Activated CD4-positive, alpha-beta T cell treated with anti-CD3 and anti-CD28 coated beads, Interleukin-2, amount 50 U/mL, for 1 hour (primary cell): ENCODE measurements around the gene ENTPD1.
"Not testable (repeated sequence)": the region's sequence is repeated elsewhere in the genome, so short reads cannot be mapped to it uniquely, and the experiment has no call there.

Experiments used
- DNase-seq: peaks from one replicate; pipeline ENCODE4 v3.0.0-alpha.2; 2020

ENTPD1 gene

DNA sequence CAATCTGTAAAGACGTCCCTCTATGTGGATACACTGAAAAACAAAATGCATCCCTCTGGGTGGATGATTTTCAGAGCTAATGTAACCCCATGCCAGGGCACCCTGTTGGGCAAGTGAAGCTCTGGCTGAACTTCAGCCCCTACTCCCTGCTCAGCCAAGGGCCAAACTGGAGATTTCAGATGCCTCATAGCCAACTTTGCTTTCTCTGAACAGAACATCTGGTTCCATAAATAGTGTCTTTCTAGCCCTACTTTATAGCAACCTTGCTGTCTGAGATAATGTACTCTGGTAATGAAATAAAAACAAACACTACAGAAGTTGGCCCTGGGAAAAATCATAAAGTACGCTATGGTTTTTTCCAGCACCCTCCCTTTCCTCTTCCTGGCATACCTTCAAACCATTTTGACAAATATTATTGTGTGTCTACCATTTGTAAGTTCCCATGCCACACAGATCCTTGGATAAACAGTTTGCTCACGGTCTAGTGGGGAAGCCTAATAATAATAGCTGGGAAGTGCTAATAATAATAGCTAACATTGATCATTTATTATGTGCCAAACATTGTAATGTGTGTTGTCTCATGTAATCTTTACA, 3.4 kb downstream of the ENTPD1 start:
- DNase-seq: no peak

DNA sequence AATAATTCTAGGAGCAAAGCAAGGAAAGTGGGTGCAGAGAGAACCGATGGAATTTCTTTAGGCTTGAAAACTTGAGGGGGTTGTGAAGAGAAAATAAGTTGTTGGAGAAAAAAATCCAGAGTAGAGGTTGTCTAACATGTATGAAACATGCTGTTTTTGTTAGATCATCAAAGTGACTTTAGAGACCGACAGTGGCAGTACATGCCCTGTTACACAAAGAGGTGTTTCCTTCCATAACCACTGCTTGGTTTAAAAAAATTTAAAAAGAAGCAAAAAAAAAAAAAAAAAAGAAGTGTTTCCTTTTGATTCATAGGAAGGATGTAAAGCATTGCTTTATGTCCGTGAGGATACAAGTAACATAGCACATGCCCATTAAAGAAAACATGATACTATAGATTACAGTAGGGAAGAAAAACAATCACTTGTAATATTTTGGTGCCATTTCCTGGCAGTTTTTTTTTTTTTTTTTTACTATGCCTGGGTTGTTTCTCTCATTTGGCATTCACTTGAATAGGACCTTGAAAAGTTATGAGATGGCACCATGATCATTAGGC, 6.1 kb downstream of the ENTPD1 start:
- no peak for DNase-seq

DNA sequence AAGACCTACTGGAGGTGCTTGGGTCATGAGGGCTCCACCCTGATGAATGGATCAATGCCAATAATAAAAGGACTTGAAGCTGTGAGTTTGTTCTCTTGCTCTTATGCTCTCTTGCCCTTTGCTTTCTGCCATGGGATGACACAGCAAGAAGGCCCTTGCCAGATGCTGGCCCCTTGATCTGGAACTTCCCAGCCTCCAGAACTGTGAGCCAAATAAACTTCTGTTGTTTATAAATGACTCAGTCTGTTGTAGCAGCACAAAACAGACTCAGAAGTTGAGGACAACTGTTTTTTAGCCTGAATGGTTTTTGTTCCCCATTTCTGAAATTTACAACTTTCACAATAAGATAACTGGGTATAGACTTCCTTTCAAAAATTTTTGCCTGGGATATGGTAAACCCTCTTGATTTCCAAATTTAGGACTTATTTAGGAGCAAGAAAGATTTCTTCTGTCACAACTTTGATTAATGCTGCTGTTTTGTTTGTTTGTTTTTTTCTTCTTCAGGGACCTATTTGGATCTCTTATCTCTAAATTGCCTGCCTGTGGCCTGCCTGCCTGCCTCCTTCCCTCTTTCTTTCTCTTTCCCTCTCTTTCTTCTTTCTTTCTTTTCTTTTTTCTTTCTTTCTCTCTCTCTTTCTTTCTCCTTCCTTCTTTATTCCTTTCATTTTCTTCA, 12.1 kb downstream of the ENTPD1 start:
- no peak for DNase-seq

DNA sequence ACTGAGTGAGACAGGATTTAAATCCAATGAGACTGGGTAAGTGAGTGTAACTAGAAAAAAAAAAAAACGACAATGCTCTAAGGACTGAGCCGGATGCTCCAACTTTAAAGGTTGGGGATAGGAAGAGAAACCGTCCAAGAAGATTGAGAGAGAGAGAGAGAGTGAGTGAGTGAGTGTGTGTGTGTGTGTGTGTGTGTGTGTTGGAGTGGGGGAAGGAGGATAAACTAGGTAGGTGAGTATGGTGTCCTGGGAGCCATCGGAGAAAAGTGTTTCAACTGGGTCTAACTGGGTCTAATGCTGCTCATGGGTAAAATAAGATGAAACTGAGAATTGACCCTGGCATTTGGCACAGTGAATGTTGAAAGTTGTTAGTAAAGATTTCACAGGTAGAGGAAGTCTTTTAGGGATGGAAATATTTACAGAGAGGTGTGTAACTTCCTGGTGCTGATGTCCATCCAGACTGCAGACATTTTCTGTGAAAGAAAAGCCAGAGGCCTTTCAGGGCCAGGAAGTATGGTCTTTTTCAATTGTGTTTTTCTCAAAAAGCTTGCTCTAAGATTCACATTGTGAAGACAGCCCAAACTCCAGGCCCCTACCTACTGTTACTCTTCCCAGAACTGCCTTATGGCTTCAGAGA, 14.2 kb downstream of the ENTPD1 start:
- no peak for DNase-seq

DNA sequence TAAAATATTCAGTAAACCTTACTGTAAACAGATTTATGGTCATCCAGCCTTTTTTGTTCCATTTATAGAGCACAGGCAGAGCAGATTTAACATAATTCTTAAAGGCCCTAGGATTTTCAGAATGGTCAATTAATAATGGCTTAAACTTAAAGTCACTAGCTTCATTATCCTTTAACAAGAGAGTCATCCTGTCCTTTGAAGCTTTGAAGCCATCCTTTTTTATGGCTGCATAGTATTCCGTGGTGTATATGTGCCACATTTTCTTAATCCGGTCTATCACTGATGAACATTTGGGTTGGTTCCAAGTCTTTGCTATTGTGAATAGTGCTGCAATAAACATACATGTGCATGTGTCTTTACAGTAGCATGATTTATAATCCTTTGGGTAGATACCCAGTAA, 17.5 kb downstream of the ENTPD1 start:
- not testable (repeated sequence) for DNase-seq

DNA sequence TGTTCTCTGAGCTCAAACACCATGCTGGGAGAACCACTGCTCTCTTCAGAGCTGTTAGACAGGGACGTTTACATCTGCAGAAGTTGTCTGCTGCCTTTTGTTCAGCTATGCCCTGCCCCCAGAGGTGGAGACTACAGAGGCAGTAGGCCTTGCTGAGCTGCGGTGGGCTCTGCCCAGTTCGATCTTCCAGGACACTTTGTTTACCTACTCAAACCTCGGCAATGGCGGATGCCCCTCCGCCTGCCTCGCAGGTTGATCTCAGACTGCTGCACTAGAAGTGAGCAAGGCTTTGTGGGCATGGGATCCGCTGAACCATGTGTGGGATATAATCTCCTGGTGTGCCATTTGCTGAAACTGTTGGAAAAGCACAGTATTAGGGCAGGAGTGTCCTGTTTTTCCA, 21.7 kb downstream of the ENTPD1 start:
- not testable (repeated sequence) for DNase-seq

DNA sequence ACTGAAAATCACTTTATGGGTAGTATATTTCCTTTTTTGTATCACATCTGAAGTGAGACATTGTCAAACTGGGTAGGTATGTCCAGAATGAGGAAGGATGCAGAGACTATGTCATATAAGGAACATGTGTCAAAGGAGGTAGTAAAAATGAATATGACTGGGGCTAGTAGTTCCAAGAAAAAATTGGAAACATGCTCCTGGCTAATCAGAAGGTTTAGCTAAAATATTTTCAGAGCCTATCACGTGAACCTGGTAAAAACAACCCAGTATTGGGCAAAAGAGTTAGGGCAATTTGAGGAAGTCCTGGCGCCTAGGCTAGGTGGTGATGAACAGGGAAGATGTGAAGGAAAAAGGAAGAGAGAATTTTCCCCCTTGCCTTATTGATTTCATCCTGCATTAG, 26.4 kb downstream of the ENTPD1 start:
- no peak for DNase-seq

DNA sequence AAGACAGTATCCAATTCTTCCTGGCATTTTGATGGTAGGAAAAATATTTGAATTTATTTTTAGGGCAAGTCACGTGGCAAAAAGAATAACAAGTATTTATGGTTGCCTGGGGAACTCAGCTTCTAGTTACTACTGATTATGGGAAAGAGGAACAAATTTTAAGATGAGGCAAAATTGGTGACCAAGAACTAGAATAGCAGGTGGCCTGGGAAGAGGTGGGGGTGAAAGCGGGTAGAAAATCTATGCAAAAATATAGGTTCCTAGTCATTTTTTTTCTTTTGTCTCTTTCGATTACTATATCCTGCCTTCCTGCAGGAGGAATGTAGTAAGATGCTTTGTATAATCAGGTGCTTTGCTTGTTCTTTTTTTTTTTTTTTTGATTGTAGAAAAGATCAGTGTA, 27.8 kb downstream of the ENTPD1 start:
- no peak for DNase-seq

DNA sequence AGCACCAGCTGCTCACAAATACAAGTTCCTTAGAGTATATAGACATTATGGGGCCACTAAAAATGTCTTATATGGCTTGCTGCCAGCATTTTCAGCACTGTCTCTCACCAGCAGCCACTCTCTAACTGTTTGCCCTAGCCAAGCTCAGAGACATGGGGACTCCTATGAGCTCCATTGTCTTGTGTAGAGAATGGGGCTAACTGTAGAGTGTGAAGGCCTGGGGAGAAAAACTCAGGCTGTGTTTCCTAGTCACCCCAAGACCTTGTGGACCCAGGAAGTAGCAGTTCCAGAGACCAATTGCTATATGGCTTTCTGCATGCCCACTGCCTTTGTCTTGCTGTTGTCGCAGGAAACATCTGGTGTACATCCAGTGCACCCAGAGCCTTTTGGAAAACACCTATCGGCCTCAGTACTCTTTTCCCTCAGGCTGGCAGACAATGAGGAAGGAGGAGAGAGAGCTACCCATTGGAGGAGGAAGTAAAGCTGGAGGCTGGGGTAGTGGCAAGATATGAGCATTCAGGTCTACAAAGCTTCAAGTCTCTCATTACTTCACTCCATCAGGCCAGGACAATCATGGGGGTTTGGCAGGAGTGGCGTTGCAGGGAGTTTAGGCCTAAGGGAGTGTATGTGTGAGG, 28.4 kb downstream of the ENTPD1 start:
- no peak for DNase-seq

DNA sequence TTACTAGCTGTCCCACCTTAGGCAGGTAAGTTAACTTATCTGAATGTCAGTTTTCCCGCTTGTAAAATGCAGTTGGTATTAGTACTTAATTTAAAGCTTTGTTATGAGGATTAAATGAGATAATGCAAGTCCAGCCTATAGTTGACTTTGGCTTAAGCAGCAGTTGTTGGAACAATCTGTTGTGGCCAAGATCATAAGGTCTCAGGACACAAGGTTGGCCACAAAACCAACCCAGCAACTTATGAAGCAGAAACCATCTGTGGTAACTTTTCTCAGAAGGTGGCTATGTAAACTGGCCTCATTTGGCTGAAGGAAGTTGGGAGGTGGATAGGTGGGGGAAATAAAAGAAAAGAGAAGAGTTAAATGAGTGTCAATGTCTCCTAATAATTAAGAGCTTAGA, 29.4 kb downstream of the ENTPD1 start:
- no peak for DNase-seq

DNA sequence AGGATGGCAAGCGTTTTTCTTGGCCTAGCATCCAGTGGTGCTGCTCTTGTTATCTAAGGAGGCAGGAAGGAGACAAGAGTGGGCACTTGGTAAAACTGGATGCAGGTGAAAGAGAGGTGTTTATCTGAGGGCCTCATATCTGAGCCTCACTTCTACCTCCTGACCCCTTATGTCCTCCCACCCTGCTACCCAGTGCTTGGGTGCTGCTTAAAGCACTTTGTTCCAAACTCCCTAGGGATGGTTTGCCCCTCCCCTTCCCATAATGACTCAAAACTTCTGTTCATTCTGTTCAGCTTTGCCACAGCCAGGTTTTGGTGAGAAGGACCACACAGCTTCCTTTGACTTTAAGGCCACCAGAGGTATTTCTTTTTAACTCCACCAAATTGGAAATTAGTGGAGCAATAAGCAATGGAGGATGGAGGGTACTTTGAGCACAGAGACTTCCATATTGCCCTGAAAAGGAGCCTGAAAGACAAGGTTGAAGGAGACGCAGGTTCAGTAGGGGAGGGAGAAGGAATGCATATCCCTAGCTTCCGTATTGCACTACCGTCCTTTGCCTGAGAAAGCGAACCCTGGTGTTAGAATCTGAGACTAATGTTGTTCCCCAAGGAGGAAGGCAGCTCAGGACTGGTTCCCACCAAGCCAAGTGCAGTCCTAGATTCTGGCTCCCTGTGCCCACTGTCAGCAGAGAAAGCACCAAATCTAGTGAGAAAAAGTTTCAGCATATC, 30.1 kb downstream of the ENTPD1 start:
- no peak for DNase-seq

DNA sequence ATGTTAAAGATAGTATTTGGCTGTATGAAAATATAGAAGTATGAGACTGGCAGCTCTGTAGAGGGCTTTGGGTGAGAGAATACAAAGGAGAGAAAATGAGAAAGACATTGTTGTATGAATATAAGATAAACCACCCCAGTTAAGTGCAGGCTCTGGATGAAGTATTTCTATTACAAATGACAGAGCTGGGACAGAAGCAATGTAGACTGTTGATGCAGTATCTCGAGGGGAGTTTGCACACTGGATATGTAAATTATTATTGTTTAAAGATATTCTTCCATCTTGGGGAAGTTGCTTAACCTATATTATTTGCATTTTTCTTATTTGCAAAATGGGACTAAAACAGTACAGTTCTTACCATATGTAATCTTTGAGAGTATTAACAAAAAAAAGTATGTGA, 31.5 kb downstream of the ENTPD1 start:
- no peak for DNase-seq

DNA sequence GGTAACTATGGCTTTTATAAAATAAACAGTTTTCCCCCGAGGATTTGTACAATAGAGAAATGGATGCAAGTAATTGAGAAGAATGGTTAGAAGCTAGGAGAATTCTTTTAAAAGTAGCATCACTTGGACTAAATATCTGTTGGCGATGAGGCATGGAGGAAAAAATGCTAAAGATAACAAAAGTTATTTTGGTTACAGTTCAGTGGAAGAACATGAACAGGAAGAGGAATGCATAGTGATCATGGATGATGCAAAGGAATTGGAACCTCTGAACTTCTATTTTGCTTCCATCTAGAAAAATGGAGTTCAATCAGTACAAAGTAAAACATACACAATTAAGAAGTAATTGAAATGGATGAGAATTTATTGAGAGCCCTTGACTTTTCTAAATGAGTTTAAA, 32.9 kb downstream of the ENTPD1 start:
- DNase-seq: no peak

DNA sequence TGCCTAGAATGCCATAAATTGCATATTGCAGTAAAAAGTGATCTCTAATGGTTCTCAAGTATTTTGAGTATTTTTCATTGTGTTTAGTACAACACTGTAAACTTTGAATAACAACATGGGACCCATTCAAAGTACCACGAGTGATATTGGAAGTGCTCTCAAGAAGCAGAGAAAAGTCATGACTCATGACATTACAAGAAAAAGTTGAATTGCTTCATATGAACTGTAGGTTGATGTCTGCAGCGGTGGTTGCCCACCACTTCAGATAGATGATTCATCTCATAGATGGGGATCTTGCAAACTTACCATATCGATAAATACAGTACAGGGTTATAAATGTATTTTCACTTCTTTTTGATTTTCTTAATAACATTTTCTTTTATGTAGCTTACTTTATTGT, 33.9 kb downstream of the ENTPD1 start:
- no peak for DNase-seq

DNA sequence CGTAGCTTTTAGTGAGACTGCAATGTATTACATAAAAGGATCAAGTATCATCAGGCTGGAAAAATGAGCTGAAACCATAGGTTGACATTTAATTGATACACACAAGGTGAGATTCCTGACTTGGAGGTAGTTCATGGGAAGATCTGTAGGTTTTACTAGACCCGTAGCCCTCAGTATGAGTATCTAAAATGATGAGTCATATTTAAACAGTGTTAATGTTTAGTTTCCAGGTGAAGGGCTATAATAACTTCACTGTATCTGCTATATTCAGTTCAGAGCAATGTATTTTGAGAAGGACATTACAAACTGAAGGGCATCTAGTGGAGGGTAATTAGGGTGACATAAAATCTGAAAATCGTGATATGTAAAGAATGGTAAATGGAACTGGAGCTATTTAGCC, 35.0 kb downstream of the ENTPD1 start:
- no peak for DNase-seq

DNA sequence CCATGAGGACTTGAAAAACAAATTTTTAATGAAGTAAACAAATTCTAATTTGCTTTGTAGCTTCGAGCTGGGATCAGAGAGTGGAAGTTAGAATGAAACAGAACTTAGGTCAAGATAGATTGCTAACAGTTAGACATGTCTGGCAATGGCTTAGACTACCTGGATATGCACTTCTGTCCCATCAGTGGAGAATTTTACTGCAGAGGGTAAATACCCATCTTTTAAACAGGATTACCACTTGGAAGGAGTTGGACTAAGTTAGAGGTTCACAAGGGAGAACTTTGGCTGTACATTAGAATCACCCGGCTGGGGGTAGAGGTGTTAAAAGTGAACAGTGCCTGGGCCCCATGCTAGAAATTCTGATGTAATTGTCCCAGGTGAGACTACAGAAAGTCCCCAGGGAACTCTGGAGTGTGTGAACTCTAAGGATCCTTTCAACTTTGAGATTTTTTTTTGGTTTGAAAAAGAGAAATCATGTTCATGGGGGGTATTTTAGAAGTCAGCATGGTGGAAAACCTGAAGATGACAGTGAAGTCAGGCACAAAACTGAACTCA, 35.5 kb downstream of the ENTPD1 start:
- DNase-seq: no peak

DNA sequence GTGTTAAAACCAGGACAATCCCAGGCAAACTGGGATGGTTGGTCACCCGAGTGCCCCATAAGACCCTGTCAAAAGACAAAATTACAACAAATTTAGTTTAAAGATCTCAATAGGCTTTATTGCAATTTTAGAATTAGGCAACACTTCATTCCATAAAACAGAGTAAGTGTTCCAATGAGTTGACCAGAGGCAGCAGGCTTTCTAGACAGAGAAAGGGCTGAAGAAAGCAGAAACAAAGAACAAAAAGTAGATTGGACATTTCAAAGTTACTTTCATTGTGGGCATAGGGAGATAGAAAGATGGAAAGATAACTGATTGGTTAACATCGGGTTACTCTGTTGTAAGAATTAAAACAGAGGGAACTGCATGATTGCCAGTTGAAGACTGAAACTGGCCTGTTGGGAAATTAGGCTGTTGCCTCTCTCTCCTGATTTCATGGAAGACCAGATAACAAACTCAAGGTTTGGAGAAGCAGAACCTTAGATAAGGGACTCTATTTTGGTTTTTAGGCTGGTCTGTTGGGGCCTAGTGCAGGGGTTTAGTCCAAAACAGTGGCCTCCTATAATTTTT, 36.3 kb downstream of the ENTPD1 start:
- no peak for DNase-seq

DNA sequence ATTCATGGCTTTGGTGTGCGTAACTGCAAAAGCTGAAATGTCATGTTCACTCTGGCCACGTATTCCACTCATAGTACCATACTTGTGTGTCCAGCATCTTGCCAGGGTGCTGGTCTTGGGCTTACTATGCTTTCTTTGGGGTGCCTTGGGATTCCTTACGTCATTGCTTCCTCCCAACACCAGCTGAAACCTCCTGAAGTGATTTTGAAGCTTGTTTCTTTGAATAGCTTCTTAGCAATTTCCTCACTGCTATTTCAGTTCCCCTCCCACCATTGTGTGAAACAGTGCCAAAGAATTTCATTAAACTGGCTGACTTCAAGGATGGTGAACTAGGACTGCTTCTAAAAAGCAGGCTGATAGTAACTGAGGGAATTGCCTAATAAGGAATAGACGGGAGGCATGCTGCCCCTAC, 36.9 kb downstream of the ENTPD1 start:
- DNase-seq: no peak

DNA sequence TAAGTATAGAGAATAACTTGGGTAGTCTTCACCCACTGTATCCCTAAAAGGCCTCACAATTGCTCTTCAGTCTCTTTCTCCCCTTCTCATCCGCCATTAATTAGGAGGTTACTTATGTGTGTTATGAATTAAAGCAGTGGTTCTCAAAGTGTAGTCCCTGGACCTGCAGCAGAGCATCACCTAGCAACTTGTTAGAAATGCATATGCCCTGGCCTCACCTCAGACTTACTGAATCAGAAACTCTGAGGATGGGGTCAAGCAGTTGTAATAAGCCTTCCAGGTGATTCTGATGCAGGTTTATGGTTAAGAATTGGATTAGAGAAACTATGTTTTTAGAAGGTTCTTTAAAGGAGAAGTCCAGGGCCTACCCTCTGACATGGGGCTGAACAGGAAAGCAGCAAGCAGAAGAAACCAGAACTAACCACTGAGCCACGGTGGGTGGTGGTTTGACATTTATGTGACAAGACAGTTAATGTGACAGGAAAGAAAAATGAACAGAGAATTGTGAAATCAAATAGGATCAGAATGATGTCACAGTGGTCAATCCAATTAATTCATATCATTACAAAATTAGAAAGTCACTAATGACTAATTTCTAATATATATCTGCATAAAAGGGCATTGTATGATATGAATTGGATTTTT, 37.6 kb downstream of the ENTPD1 start:
- no peak for DNase-seq

DNA sequence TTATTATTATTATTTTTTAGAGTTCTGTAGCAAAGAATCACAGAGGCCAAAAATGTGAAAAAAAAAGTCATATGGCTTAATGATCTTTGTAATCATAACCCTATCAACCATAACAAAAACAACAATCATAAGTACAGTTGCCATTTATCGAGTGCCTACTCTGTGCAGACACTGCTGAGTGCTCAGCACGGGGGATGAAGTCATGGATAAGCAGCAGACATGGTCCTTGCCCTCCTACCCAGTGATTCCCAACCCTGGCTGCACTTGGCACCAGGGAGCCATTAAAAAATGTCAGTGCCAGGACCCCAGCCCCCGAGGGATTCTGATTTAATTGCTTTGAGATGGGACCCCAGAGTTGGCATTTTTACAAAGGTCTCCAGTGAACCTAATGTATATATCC, 38.2 kb downstream of the ENTPD1 start:
- DNase-seq: no peak

DNA sequence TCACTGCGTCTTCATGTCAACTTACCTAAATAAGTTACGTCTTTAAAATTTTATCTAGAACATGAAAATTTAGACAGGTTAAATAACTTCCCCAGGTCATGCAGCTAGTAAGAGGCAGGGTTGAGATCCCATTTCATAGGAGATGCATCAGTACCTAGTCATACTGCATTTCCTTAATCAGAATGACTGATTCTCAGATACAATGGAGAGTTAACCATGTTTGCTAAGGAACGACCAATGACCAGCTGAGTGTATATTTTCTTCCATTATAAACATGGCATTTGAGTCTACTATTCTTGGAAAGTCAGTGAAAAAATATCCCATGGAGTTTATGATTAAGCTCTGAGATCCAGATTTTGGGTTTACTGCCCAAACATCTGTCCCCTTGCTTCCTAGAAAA, 39.6 kb downstream of the ENTPD1 start:
- no peak for DNase-seq

DNA sequence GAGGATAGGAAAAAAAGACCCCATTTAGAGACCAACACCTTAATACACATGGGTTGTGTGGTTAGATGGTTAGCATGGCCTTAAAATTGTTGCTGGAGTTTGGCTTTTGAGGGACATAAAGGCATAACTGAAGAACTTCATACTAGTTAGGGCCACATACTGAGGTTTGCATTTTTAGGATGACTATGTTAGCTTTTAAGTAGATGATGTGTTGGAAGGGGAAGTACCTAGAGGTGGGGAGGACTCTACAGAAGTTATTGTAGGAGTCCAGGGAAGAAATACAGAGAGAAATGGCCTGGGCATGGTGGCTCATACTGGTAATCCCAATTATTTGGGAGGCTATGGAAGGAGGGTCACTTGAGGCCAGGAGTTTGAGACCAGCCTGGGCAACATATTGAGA, 40.5 kb downstream of the ENTPD1 start:
- DNase-seq: no peak
